CD4-positive, alpha-beta T cell treated with Interferon alpha-2 for 1 hour (primary cell): ENCODE measurements around the gene GOLGA5.

Source experiments
- DNase-seq, 2 donors: peaks; one replicate each; pipeline ENCODE4 v3.0.0-alpha.2; 2020 to 2022

Gene GOLGA5

GRCh38 chr14:92832137-92832700 lies 38.1 kb downstream of the GOLGA5 start:
- no peak for DNase-seq

- DNase-seq: no peak
These were observed 47.8 kb downstream of the GOLGA5 start for GRCh38 chr14:92841930-92842329.

GRCh38 chr14:92844204-92844603 lies 50.1 kb downstream of the GOLGA5 start:
- DNase-seq: no peak

GRCh38 chr14:92846162-92846897 lies 52.2 kb downstream of the GOLGA5 start:
- DNase-seq: peak; percentile 19 to 37

GRCh38 chr14:92847278-92847677 lies 53.2 kb downstream of the GOLGA5 start:
- DNase-seq: no peak

GRCh38 chr14:92847749-92848148 lies 53.6 kb downstream of the GOLGA5 start:
- DNase-seq: no peak

GRCh38 chr14:92848887-92849286 lies 54.8 kb downstream of the GOLGA5 start:
- DNase-seq: no peak

GRCh38 chr14:92850492-92850891 lies 56.4 kb downstream of the GOLGA5 start:
- DNase-seq: no peak

GRCh38 chr14:92853136-92853535 lies 59.0 kb downstream of the GOLGA5 start:
- DNase-seq: peak in 1 of 2 donors; percentile 28

GRCh38 chr14:92860049-92860840 lies 66.1 kb downstream of the GOLGA5 start:
- no peak for DNase-seq

- DNase-seq: no peak
These were observed 68.0 kb downstream of the GOLGA5 start for GRCh38 chr14:92861856-92862745.

GRCh38 chr14:92863286-92864080 lies 69.4 kb downstream of the GOLGA5 start:
- no peak for DNase-seq

- DNase-seq: no peak
These were observed 71.6 kb downstream of the GOLGA5 start for GRCh38 chr14:92865674-92866073.

- no peak for DNase-seq
These were observed 72.2 kb downstream of the GOLGA5 start for GRCh38 chr14:92866181-92866752.

GRCh38 chr14:92866901-92867865 lies 73.1 kb downstream of the GOLGA5 start:
- DNase-seq: no peak

- DNase-seq: no peak
These were observed 81.0 kb downstream of the GOLGA5 start for GRCh38 chr14:92874962-92875661.

GRCh38 chr14:92877757-92878431 lies 83.8 kb downstream of the GOLGA5 start:
- no peak for DNase-seq

- DNase-seq: no peak
These were observed 86.2 kb downstream of the GOLGA5 start for GRCh38 chr14:92880351-92880750.

GRCh38 chr14:92880851-92881250 lies 86.7 kb downstream of the GOLGA5 start:
- no peak for DNase-seq
